ENCODE data around the gene POLR3A. TPM values are rescaled to one million over a fixed set of nuclear protein-coding genes. Genes with fewer than 3 reads are reported as not detected.

POLR3A gene
- total and polyA plus RNA-seq, 2 of the 13 experiments (the other 11 are each of a cell fraction or from before 2014, with no cell fraction given): 13.6 to 19.2 TPM

DNA sequence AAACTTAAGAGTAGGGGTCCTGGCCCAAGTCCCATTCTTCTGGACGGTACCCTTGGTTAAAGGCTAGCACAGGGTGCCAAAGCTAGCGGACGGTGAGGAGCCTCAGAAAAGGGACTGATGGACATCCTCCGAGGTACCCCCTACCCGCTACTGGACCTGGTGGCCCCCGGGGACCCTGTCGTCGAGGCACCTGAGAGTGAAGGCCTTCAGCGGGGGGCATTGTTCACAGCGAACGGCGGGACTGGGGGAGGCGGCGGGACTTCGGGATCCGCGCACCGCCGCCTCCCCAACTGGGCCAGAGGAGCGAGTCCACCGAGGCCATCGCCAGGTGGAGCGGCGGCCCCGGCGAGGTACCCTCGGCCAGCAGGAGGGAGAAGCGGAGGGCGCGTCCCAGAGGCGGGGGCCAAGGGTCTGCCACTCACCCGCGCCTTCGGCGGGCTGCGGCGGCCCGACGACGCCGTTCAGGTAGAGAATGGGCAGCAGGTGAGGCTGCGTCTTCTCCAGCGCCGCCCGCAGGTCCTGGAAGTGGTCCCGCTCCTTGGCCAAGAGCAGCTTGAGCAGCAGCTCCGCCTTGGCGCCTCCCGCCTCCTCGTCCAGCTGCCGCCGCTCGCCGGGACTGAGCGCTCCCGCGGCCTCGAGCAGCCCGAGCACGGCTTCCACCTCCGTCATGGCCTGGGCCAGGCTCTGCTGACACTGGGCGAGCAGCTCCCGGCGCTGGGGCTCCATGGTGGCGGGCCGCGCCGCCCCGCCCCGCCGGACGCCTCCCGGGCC is 103.3 kb downstream of the POLR3A start (continued):
- TF ChIP-seq, protein P1, sequence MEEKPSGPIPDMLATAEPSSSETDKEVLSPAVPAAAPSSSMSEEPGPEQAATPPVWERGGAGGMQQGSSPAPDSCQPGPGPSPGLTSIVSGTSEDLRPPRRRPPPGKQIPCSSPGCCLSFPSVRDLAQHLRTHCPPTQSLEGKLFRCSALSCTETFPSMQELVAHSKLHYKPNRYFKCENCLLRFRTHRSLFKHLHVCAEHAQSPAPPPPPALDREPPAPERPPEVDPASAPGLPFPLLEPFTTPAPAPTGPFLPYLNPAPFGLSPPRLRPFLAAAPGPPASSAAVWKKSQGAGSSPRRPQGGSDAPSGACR (CRISPR knock-in tag; IDR thresholded peaks at IDR 0.05): 0 out of 2 replicates have a peak, but pooled peaks have one; percentile 42
- TF ChIP-seq TAF1 (CRISPR knock-in tag; IDR thresholded peaks at IDR 0.05) (peak; percentile 28; the same call in 1 of the 2 replicates), UBTF (CRISPR knock-in tag; IDR thresholded peaks at IDR 0.05) (peak; percentile 86; the same call in 1 of the 2 replicates), ZNF776 (CRISPR knock-in tag; IDR thresholded peaks at IDR 0.05) (0 out of 2 replicates have a peak, but pooled peaks have one; percentile 44), ZSCAN12 (CRISPR knock-in tag; IDR thresholded peaks at IDR 0.05) (0 out of 2 replicates have a peak, but pooled peaks have one; percentile 28), ZNF367 (CRISPR knock-in tag; IDR thresholded peaks at IDR 0.05; ENCODE audit: borderline replicate concordance) (peak; percentile 66; the same call in 1 of the 2 replicates), HOXA3 (CRISPR knock-in tag; IDR thresholded peaks at IDR 0.05) (peak; percentile 30; the same call in 1 of the 2 replicates), ATRX (CRISPR knock-in tag; IDR thresholded peaks at IDR 0.05; ENCODE audit: borderline replicate concordance) (no peak), TBX2 (CRISPR knock-in tag; IDR thresholded peaks at IDR 0.05; ENCODE audit: borderline replicate concordance) (peak; percentile 28; the same call in 1 of the 2 replicates), ISL2 (CRISPR knock-in tag; IDR thresholded peaks at IDR 0.05) (0 out of 2 replicates have a peak, but pooled peaks have one; percentile 18), ZNF441 (CRISPR knock-in tag; IDR thresholded peaks at IDR 0.05; ENCODE audit: borderline replicate concordance) (peak; percentile 57; the same call in 1 of the 2 replicates), ZKSCAN5 (CRISPR knock-in tag; IDR thresholded peaks at IDR 0.05) (no peak), ZNF761 (CRISPR knock-in tag; conservative IDR thresholded peaks at IDR 0.05) (0 out of 2 replicates have a peak, but pooled peaks have one; percentile 20), ZFY (CRISPR knock-in tag; IDR thresholded peaks at IDR 0.05) (peak; percentile 71; the same call in 1 of the 2 replicates), LCORL (IDR thresholded peaks at IDR 0.05) (no peak), LCORL (CRISPR knock-in tag; IDR thresholded peaks at IDR 0.05) (0 out of 2 replicates have a peak, but pooled peaks have one; percentile 32), MED1 (CRISPR knock-in tag; IDR thresholded peaks at IDR 0.05) (0 out of 2 replicates have a peak, but pooled peaks have one; percentile 20), SP140L (CRISPR knock-in tag; IDR thresholded peaks at IDR 0.05; ENCODE audit: borderline replicate concordance) (no peak), HNRNPLL (IDR thresholded peaks at IDR 0.05; ENCODE audit: low read depth, low read length, poor library complexity, severe bottlenecking) (peak; percentile 27), HES4 (CRISPR knock-in tag; IDR thresholded peaks at IDR 0.05; ENCODE audit: borderline replicate concordance) (peak; percentile 84)
- TF ChIP-seq, protein P2, sequence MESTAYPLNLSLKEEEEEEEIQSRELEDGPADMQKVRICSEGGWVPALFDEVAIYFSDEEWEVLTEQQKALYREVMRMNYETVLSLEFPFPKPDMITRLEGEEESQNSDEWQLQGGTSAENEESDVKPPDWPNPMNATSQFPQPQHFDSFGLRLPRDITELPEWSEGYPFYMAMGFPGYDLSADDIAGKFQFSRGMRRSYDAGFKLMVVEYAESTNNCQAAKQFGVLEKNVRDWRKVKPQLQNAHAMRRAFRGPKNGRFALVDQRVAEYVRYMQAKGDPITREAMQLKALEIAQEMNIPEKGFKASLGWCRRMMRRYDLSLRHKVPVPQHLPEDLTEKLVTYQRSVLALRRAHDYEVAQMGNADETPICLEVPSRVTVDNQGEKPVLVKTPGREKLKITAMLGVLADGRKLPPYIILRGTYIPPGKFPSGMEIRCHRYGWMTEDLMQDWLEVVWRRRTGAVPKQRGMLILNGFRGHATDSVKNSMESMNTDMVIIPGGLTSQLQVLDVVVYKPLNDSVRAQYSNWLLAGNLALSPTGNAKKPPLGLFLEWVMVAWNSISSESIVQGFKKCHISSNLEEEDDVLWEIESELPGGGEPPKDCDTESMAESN (CRISPR knock-in tag; conservative IDR thresholded peaks at IDR 0.05): no peak
- TF ChIP-seq, protein P3, sequence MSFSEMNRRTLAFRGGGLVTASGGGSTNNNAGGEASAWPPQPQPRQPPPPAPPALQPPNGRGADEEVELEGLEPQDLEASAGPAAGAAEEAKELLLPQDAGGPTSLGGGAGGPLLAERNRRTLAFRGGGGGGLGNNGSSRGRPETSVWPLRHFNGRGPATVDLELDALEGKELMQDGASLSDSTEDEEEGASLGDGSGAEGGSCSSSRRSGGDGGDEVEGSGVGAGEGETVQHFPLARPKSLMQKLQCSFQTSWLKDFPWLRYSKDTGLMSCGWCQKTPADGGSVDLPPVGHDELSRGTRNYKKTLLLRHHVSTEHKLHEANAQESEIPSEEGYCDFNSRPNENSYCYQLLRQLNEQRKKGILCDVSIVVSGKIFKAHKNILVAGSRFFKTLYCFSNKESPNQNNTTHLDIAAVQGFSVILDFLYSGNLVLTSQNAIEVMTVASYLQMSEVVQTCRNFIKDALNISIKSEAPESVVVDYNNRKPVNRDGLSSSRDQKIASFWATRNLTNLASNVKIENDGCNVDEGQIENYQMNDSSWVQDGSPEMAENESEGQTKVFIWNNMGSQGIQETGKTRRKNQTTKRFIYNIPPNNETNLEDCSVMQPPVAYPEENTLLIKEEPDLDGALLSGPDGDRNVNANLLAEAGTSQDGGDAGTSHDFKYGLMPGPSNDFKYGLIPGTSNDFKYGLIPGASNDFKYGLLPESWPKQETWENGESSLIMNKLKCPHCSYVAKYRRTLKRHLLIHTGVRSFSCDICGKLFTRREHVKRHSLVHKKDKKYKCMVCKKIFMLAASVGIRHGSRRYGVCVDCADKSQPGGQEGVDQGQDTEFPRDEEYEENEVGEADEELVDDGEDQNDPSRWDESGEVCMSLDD (CRISPR knock-in tag; IDR thresholded peaks at IDR 0.05; ENCODE audit: borderline replicate concordance): 0 out of 2 replicates have a peak, but pooled peaks have one; percentile 35
